HEK293 (cell line): ENCODE results near the gene LY6G6D.

Experiments
- CTCF ChIA-PET: fragments of 350-600 bp; formaldehyde crosslinking; extraction: SDS; loops from one replicate; lab custom pipeline; 2021; ENCODE audit warnings: antibody characterized with exemption; lab: Yijun Ruan, JAX
- POLR2A ChIA-PET: fragments of 300-600 bp; formaldehyde crosslinking; extraction: SDS; loops from one replicate; lab custom pipeline; 2020; ENCODE audit warnings: antibody characterized with exemption, inconsistent platforms; lab: Yijun Ruan, JAX
- H3K27ac ChIP-seq: fragments of 200-500 bp; sonication (Bioruptor generic); 2 replicates; pipeline ENCODE4 v1.5.1; 2014; ENCODE audit warnings: low read depth, low read length, control low read depth, inconsistent platforms; ENCODE audit errors: extremely low read depth
- H3K36me3 ChIP-seq, 2 experiments: fragments of 200-500 bp in 1 of 2; sonication (Bioruptor generic) in 1 of 2; 1 replicate in 1 of 2; 2 replicates in 1 of 2; pipeline ENCODE4 v1.5.1; 2014 to 2017; ENCODE audit warnings: inconsistent platforms in 2 of 2, low read length in 2 of 2; ENCODE audit not compliant: control insufficient read depth in 2 of 2, insufficient read depth in 1 of 2
- H3K4me1 ChIP-seq: fragments of 200-500 bp; sonication (Bioruptor generic); 2 replicates; pipeline ENCODE4 v1.5.1; 2014; ENCODE audit warnings: mild to moderate bottlenecking, low read length, inconsistent platforms; ENCODE audit not compliant: control insufficient read depth, insufficient read depth
- H3K4me3 ChIP-seq: 2 replicates; pipeline ENCODE4 v1.5.1; 2011; ENCODE audit warnings: low read depth, mild to moderate bottlenecking, control low read depth, low read length, moderate library complexity
- H3K9me3 ChIP-seq: fragments of 200-500 bp; sonication (Bioruptor generic); 2 replicates; pipeline ENCODE4 v1.5.1; 2014; ENCODE audit warnings: low read depth, low read length, inconsistent platforms; ENCODE audit not compliant: control insufficient read depth, insufficient read depth
- GLI4 ChIP-seq: fragments of 450-650 bp; formaldehyde crosslinking; IDR thresholded peaks from 2 replicates; pipeline ENCODE4 v1.5.1; 2016; ENCODE audit warnings: missing biosample characterization, missing genetic modification characterization
- GLIS2 ChIP-seq: fragments of 450-650 bp; formaldehyde crosslinking; IDR thresholded peaks from 2 replicates; pipeline ENCODE4 v1.5.1; 2016; ENCODE audit warnings: missing biosample characterization, missing genetic modification characterization
- IKZF3 ChIP-seq: fragments of 450-650 bp; IDR thresholded peaks from 2 replicates; pipeline ENCODE4 v1.5.0; 2018; ENCODE audit warnings: missing biosample characterization, mild to moderate bottlenecking, missing genetic modification characterization, moderate library complexity
- KLF1 ChIP-seq: fragments of 450-650 bp; formaldehyde crosslinking; IDR thresholded peaks from 2 replicates; pipeline ENCODE4 v1.5.1; 2016; ENCODE audit warnings: missing biosample characterization, missing genetic modification characterization
- KLF16 ChIP-seq: fragments of 450-650 bp; formaldehyde crosslinking; IDR thresholded peaks from 2 replicates; pipeline ENCODE4 v1.5.1; 2017; ENCODE audit warnings: missing biosample characterization, missing genetic modification characterization
- RBAK ChIP-seq: fragments of 450-650 bp; formaldehyde crosslinking; IDR thresholded peaks from 2 replicates; pipeline ENCODE4 v1.5.1; 2016; ENCODE audit warnings: missing biosample characterization, missing genetic modification characterization
- SP3 ChIP-seq: fragments of 450-650 bp; formaldehyde crosslinking; IDR thresholded peaks from 2 replicates; pipeline ENCODE4 v1.5.1; 2016; ENCODE audit warnings: missing biosample characterization, missing genetic modification characterization
- WT1 ChIP-seq: fragments of 450-650 bp; formaldehyde crosslinking; IDR thresholded peaks from 2 replicates; pipeline ENCODE4 v1.5.1; 2016; ENCODE audit warnings: missing biosample characterization, missing genetic modification characterization
- ZBTB20 ChIP-seq: fragments of 450-650 bp; formaldehyde crosslinking; IDR thresholded peaks from 2 replicates; pipeline ENCODE4 v1.5.1; 2016; ENCODE audit warnings: missing biosample characterization, missing genetic modification characterization
- ZBTB8A ChIP-seq: fragments of 450-650 bp; formaldehyde crosslinking; IDR thresholded peaks from 2 replicates; pipeline ENCODE4 v1.5.1; 2016; ENCODE audit warnings: missing biosample characterization, missing genetic modification characterization
- ZNF10 ChIP-seq: fragments of 450-650 bp; formaldehyde crosslinking; IDR thresholded peaks from 2 replicates; pipeline ENCODE4 v1.5.1; 2017; ENCODE audit warnings: missing biosample characterization, missing genetic modification characterization
- ZNF335 ChIP-seq: fragments of 450-650 bp; formaldehyde crosslinking; conservative IDR thresholded peaks from 2 replicates; pipeline ENCODE4 v1.5.1; 2016; ENCODE audit warnings: missing biosample characterization, missing genetic modification characterization
- ZNF394 ChIP-seq: fragments of 450-650 bp; formaldehyde crosslinking; IDR thresholded peaks from 2 replicates; pipeline ENCODE4 v1.5.1; 2016; ENCODE audit warnings: missing biosample characterization, missing genetic modification characterization, mild to moderate bottlenecking, moderate library complexity, borderline replicate concordance
- ZNF521 ChIP-seq: fragments of 450-650 bp; formaldehyde crosslinking; IDR thresholded peaks from 2 replicates; pipeline ENCODE4 v1.5.1; 2017; ENCODE audit warnings: missing biosample characterization, mild to moderate bottlenecking, missing genetic modification characterization
- ZNF580 ChIP-seq: fragments of 450-650 bp; formaldehyde crosslinking; IDR thresholded peaks from 2 replicates; pipeline ENCODE4 v1.5.1; 2016; ENCODE audit warnings: missing biosample characterization, missing genetic modification characterization
- ZNF600 ChIP-seq: fragments of 450-650 bp; formaldehyde crosslinking; IDR thresholded peaks from 2 replicates; pipeline ENCODE4 v1.5.1; 2016; ENCODE audit warnings: missing biosample characterization, missing genetic modification characterization
- ZNF623 ChIP-seq: fragments of 450-650 bp; formaldehyde crosslinking; IDR thresholded peaks from 2 replicates; pipeline ENCODE4 v1.5.1; 2016; ENCODE audit warnings: missing biosample characterization, missing genetic modification characterization
- ZNF701 ChIP-seq: fragments of 450-650 bp; formaldehyde crosslinking; IDR thresholded peaks from 2 replicates; pipeline ENCODE4 v1.5.1; 2016; ENCODE audit warnings: missing biosample characterization, missing genetic modification characterization
- ZNF76 ChIP-seq: fragments of 450-650 bp; formaldehyde crosslinking; IDR thresholded peaks from 2 replicates; pipeline ENCODE4; 2016; ENCODE audit warnings: low read depth, missing biosample characterization, missing genetic modification characterization, borderline replicate concordance
- TF ChIP-seq, protein P1 (sequence below): fragments of 450-650 bp; formaldehyde crosslinking; conservative IDR thresholded peaks from 2 replicates; pipeline ENCODE4 v1.5.1; 2016; ENCODE audit warnings: low read depth, missing biosample characterization, missing genetic modification characterization
- TF ChIP-seq, protein P2 (sequence below): fragments of 450-650 bp; formaldehyde crosslinking; IDR thresholded peaks from 2 replicates; pipeline ENCODE4 v1.5.1; 2016; ENCODE audit warnings: missing biosample characterization, missing genetic modification characterization
- TF ChIP-seq, protein P3 (sequence below): fragments of 450-650 bp; formaldehyde crosslinking; IDR thresholded peaks from 2 replicates; pipeline ENCODE4 v1.5.1; 2016; ENCODE audit warnings: missing biosample characterization, missing genetic modification characterization, borderline replicate concordance
- TF ChIP-seq, protein P4 (sequence below): sonication (generic); formaldehyde crosslinking; IDR thresholded peaks from 2 replicates; pipeline ENCODE4 v1.8.1; 2022; ENCODE audit warnings: mild to moderate bottlenecking, moderate library complexity, missing genetic modification reagents

The LY6G6D gene

DNA sequence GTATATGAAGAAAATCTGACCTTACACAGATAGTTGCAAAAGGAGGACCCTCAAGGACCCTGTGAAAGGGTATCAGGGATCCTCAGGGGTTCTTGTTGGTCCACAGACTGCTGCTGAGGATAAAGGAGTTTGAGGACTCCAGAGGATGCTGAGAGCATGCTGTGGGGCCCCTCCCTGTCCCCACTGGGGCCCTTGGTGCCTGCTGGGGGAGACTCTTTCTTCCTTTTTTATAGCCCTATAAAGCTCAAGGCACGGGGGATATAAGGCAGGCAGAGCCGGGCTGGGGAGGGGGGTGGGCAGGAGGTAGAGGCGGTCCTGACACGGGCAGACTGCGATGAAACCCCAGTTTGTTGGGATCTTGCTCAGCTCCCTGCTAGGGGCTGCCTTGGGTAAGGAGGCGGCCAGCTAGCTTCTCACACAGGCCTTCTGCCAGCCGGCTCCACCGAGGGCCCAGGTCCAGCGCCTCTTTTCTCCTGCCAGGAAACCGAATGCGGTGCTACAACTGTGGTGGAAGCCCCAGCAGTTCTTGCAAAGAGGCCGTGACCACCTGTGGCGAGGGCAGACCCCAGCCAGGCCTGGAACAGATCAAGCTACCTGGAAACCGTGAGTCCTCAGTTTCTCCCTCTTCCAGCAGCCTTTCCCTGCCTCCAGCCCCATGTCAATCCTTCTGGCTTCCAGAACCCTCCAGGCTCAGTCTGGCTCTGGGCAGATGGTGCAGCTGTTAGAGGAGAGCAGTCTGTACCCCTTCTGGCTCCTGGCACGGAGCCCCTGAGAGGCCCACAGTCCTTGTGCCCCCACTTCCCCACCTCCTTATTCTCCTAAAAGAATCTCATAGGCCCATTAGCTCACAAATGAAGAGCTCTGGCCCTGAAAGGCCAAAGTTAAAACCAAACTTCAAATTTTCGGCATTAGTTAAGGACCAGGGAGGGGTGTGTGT is at the start of gene LY6G6D (continued):
- TF ChIP-seq, protein P1, sequence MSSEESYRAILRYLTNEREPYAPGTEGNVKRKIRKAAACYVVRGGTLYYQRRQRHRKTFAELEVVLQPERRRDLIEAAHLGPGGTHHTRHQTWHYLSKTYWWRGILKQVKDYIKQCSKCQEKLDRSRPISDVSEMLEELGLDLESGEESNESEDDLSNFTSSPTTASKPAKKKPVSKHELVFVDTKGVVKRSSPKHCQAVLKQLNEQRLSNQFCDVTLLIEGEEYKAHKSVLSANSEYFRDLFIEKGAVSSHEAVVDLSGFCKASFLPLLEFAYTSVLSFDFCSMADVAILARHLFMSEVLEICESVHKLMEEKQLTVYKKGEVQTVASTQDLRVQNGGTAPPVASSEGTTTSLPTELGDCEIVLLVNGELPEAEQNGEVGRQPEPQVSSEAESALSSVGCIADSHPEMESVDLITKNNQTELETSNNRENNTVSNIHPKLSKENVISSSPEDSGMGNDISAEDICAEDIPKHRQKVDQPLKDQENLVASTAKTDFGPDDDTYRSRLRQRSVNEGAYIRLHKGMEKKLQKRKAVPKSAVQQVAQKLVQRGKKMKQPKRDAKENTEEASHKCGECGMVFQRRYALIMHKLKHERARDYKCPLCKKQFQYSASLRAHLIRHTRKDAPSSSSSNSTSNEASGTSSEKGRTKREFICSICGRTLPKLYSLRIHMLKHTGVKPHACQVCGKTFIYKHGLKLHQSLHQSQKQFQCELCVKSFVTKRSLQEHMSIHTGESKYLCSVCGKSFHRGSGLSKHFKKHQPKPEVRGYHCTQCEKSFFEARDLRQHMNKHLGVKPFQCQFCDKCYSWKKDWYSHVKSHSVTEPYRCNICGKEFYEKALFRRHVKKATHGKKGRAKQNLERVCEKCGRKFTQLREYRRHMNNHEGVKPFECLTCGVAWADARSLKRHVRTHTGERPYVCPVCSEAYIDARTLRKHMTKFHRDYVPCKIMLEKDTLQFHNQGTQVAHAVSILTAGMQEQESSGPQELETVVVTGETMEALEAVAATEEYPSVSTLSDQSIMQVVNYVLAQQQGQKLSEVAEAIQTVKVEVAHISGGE (tag by site-specific recombination) = no peak
- TF ChIP-seq GLI4 (tag by site-specific recombination) (no peak), ZNF335 (tag by site-specific recombination) (peak; percentile 78), GLIS2 (peak; percentile 69)
- TF ChIP-seq, protein P2, sequence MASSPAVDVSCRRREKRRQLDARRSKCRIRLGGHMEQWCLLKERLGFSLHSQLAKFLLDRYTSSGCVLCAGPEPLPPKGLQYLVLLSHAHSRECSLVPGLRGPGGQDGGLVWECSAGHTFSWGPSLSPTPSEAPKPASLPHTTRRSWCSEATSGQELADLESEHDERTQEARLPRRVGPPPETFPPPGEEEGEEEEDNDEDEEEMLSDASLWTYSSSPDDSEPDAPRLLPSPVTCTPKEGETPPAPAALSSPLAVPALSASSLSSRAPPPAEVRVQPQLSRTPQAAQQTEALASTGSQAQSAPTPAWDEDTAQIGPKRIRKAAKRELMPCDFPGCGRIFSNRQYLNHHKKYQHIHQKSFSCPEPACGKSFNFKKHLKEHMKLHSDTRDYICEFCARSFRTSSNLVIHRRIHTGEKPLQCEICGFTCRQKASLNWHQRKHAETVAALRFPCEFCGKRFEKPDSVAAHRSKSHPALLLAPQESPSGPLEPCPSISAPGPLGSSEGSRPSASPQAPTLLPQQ (tag by site-specific recombination) = peak; percentile 40; the same call in 1 of the 2 replicates

DNA sequence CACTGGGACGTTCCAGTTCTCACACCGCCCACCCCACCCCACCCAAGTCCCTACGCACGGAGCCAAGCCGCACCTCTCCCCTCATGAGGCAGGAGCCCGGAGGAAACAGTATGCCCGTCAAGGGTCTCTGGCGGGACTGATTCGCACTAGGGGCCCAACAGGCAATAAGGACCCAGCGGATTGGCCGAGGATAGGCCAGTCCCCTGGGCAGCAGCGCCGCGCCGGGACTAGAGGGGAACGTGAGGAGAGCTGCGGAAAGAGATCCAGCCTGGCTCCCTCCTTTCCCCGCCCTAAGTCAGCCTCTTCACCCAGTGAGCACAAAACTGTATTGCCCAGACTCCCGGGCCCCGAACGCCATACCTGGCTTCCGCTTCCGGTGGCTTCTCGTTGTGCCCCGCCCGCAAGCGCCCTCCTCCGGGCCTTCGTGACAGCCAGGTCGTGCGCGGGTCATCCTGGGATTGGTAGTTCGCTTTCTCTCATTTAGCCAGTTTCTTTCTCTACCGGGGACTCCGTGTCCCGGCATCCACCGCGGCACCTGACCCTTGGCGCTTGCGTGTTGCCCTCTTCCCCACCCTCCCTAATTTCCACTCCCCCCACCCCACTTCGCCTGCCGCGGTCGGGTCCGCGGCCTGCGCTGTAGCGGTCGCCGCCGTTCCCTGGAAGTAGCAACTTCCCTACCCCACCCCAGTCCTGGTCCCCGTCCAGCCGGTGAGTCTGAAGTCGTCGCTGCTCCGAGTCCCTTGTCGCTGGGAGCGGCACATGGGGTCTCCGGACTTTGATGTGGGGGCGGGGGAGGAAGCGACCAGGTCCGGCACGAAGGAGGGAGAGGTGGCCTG is 49.4 kb upstream of the LY6G6D start, which contains the start of gene CSNK2B:
CSNK2B (plus strand) TSS at position 580 of the 836 bp plus-strand sequence. CDS start 752 bp downstream, outside the sequence.
- ChIA-PET CTCF (interaction anchor here (1.0 to 1.6 kb wide), 4 partner anchors 10 to 73 kb away, joined by 3 to 8 read pairs (median 4); partner anchors contain the start of genes APOM and LY6G5C), POLR2A (interaction anchor here (0.6 to 7.4 kb wide), 22 partner anchors 8 to 1652 kb away, joined by 3 to 180 read pairs (median 6); partner anchors contain the start of genes APOM, BAG6, DDX39B and DXO)
- H3K36me3 ChIP-seq = peaks cover 30 to 64% of the 10 kb centered on the region in 2 experiments
- H3K27ac ChIP-seq = peak within 1 kb of the TSS; percentile 92
- H3K4me1 ChIP-seq = peaks cover 6% of the 10 kb centered on the region; the same call in 1 of the 2 replicates
- no peaks in the 10 kb centered on the region for H3K9me3 ChIP-seq
- peak within 1 kb of the TSS; percentile 92 for H3K4me3 ChIP-seq
- TF ChIP-seq ZNF600 (tag by site-specific recombination) (peak; percentile 9; the same call in 1 of the 2 replicates), GLIS2 (peak; percentile 48; the same call in 1 of the 2 replicates), ZNF623 (tag by site-specific recombination) (no peak), ZNF335 (tag by site-specific recombination) (peak; percentile 99), KLF1 (tag by site-specific recombination) (peak; percentile 41; the same call in 1 of the 2 replicates), SP3 (tag by site-specific recombination) (peak; percentile 99), ZBTB8A (peak; percentile 91), ZNF521 (tag by site-specific recombination) (no peak), ZNF76 (tag by site-specific recombination) (peak; percentile 96), ZNF10 (tag by site-specific recombination) (peak; percentile 95), ZNF394 (tag by site-specific recombination) (no peak), KLF16 (tag by site-specific recombination) (peak; percentile 58), RBAK (no peak), ZNF701 (no peak), IKZF3 (tag by site-specific recombination) (no peak; the same call in 1 of the 2 replicates), ZNF580 (peak; percentile 32; the same call in 1 of the 2 replicates), WT1 (tag by site-specific recombination) (peak; percentile 71), ZBTB20 (tag by site-specific recombination) (peak; percentile 100)
- TF ChIP-seq, protein P3, sequence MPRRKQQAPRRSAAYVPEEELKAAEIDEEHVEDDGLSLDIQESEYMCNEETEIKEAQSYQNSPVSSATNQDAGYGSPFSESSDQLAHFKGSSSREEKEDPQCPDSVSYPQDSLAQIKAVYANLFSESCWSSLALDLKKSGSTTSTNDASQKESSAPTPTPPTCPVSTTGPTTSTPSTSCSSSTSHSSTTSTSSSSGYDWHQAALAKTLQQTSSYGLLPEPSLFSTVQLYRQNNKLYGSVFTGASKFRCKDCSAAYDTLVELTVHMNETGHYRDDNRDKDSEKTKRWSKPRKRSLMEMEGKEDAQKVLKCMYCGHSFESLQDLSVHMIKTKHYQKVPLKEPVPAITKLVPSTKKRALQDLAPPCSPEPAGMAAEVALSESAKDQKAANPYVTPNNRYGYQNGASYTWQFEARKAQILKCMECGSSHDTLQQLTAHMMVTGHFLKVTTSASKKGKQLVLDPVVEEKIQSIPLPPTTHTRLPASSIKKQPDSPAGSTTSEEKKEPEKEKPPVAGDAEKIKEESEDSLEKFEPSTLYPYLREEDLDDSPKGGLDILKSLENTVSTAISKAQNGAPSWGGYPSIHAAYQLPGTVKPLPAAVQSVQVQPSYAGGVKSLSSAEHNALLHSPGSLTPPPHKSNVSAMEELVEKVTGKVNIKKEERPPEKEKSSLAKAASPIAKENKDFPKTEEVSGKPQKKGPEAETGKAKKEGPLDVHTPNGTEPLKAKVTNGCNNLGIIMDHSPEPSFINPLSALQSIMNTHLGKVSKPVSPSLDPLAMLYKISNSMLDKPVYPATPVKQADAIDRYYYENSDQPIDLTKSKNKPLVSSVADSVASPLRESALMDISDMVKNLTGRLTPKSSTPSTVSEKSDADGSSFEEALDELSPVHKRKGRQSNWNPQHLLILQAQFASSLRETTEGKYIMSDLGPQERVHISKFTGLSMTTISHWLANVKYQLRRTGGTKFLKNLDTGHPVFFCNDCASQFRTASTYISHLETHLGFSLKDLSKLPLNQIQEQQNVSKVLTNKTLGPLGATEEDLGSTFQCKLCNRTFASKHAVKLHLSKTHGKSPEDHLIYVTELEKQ = 0 out of 2 replicates have a peak, but pooled peaks have one; percentile 8
- TF ChIP-seq, protein P4, sequence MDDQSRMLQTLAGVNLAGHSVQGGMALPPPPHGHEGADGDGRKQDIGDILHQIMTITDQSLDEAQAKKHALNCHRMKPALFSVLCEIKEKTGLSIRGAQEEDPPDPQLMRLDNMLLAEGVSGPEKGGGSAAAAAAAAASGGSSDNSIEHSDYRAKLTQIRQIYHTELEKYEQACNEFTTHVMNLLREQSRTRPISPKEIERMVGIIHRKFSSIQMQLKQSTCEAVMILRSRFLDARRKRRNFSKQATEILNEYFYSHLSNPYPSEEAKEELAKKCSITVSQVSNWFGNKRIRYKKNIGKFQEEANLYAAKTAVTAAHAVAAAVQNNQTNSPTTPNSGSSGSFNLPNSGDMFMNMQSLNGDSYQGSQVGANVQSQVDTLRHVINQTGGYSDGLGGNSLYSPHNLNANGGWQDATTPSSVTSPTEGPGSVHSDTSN (CRISPR knock-in tag) = no peak
